ENCODE data around the gene CGB2.
A peak's percentile ranks its signal among the peaks of the same experiment; 100 is the strongest.
"Not testable (repeated sequence)": the region's sequence is repeated elsewhere in the genome, so short reads cannot be mapped to it uniquely, and the experiment has no call there.

CGB2 gene

DNA sequence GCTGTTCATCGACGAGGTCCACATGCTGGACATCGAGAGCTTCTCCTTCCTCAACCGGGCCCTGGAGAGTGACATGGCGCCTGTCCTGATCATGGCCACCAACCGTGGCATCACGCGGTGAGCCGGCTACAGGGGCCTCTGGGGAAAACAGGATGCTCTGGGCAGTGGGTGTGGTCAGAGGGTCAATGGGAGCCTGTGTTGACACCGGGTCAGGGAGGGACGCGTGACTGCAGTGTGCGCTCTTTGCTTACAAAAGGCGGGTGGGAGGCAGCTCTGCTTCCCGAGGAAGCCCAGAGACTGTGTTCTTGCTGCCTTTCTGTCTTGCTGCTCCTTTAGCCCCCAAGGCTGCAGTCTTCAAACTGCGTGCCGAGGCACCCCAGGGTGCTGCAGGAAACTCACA is 20.5 kb upstream of the CGB2 start:
- no peak for DNase-seq

DNA sequence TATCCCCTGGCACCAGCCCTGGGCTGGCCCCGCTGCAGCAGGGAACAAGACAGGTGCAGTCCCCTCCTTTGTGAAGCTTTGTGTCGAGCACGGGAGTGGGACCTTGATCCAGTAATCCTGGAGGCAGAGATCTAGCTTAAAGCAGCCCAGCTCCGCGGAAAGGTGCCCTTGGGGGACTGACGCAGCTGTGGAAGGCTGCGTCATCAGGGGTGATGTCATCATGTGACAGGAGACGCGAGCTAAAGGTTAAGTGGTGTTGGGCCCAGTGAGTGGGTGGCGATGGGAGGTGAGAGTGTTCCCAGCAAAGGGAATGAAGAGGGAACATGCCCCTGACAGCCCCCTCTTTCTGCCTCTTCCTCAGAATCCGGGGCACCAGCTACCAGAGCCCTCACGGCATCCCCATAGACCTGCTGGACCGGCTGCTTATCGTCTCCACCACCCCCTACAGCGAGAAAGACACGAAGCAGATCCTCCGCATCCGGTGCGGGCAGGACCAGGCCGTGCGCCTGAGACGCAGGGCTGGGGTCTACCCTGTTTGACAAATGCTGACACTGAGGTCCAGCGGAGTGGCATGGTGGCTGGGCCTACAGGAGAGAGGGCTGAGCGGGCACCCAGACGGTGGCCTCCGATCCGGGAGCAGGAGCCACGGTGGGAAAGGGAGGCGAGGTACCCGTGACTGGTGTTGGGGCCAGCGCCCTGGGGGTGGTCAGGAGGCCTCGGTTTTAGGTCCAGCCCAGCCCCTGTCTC is 17.4 kb upstream of the CGB2 start:
- no peak for DNase-seq

GRCh38 chr19:49014870-49015255 is 16.8 kb upstream of the CGB2 start:
- DNase-seq = no peak

DNA sequence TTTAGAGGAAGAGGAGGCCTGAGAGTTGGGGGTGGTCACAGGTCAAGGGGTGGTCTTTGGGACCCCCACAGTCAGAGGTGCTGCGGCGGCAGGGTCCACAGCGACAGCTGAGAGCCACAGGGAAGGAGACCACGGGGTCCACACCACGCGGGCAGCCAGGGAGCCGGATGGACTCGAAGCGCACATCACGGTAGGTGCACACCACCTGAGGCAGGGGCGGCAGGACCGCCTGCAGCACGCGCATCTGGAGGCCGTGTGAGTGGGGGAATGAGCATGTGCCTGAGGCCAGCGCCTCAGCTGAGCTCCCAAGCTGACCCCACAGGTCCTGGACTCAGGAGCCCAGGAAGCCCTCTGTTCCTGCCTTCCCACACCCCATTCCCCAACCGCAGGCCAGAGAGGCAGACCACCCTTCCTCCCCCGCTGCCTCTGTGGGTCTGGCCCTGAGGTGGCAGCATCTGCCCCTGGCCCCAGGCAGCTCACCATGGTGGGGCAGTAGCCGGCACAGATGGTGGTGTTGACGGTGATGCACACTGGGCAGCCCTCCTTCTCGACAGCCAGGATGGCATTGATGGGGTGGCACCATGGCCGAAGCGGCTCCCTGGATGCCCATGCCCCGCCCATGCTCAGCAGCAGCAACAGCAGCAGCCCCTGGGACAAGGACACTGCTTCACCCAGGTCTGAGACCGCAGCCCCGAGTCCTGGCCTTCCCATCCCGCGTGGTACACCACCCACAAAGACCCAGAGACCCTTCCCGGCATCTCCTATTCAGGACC is 15.4 kb upstream of the CGB2 start:
- DNase-seq = no peak

DNA sequence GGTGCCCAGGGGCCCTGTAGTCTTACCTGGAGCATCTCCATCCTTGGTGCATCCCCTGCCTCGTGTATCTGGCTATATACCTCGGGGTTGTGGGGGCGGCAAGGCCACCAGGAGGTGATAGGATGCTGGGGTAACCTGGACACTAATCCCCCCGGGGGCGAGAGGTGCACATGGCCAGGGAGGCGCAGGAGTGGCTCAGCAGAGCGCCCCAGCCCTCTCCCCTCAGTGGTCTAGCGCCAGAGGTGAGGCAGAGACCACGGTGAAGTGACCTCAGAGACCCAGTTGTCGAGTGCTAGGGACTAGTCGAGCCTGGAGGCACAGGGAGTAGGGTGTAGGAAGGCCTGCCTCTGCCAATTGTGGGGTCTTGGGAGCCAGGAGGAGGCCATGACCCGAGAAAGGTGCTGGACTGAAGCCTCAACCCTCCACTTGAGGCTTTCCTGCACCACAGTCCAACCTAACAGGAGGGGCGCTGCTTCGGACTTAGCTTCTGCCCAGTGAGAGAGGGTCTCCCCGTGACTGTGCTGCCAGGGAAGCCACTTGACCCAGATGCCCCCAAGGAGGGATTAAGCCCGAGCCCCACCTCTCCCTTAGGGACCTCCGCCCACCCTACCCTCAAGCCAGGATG is 14.5 kb upstream of the CGB2 start, which contains the start of gene LHB:
LHB (minus strand) TSS at position 51 of the 625 bp plus-strand sequence; CDS start at position 41, 10 bp downstream.
- DNase-seq = no peak

- peak; percentile 86 for DNase-seq
These were observed 13.9 kb upstream of the CGB2 start for GRCh38 chr19:49017666-49018351.

- peak; percentile 46 for DNase-seq
These were observed 13.1 kb upstream of the CGB2 start for GRCh38 chr19:49018388-49019241.

DNA sequence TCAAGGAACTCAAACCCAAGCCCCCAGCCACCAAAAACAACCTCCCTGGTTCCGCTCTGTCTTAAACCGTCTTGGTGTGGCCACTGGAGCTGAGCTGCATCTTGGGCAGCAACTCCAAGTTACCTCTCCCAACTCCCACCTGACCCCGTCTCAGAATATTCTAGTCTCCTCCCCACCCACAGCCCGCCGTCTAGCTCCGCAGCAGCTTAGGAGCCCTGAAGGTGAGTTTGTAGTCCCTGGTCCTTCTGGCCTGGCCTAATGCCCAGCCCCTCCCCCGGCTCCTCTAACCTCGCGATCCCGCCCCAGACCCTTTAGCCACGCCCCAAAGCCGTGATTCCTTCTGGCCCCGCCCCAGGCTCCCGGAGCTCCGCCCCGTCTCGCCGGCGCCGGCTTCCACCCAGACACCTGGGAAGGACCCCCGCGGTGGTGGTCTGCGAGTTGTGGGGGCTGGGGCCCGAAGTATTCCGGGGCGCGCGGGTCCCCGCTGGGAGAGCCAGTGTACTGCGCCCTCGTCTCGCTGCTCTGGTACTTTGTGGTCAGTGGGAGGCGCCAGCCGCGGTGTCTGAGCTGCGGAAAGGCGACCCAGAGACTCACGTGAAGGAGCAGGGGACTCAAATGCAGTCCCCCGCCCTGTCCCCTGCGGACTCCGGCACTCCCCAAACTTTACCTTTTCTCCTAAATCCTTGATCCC is 12.3 kb upstream of the CGB2 start:
- DNase-seq = peak; percentile 64

GRCh38 chr19:49020342-49020741 is 11.3 kb upstream of the CGB2 start:
- no peak for DNase-seq

DNA sequence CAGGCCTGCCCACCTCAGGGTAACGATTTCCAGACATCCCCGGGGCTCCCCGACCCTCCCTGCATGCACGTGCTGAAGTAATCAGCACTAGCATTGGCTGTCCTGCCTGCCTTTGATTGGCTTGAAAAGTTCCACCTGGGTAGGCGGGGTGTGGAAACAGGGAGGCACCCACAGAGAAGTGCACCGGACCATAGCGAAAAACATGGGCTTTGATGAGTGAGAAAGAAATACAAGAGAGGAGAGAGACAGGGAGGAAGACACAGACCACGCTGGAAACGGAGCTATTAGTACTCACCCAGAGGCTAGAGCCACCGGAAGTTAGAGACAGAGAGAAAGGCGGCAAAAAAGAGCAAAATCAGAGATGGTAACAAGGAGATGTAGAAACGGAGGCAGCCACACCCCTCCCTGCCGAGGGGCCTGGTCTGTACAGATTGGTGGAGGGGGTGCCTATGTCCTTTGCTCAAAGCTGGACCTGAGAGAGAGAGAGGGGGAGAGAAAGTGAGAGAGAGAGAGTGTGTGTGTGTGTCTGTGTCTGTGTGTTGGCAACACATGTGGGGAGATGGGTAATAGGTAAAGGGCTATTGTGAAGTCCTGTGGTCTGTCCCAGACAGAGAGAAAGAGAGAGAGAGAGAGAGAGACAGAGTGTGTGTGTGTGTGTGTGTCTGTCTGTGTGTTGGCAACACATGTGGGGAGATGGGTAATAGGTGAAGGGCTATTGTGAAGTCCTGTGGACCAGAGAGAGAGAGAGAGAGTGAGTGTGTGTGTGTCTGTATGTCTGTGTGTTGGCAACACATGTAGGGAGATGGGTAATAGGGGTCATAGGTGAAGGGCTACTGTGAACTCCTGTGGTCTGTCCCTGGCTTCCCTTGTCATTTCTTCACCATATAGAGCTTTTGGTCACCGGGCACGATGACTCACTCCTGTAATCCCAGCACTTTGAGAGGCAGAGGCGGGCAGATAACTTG is 10.5 kb upstream of the CGB2 start:
- peak; percentile 18 for DNase-seq

DNA sequence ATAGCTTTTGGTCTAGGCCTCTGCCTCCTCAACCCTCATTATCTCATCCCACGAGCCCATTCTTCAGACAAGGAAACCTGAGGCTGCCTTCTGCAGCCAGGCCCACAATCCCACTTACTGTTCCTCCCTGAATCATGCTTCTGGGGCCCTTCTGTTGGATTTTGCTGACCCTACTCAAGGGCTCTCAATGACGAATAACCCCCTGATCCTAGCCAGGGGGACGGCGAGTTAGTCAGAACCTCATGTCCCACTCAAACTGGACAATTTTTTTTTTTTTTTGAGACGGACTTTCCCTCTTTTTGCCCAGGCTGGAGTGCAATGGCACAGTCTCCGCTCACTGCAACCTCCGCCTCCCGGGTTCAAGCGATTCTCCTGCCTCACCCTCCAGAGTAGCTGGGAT is 9.6 kb upstream of the CGB2 start:
- DNase-seq = no peak

GRCh38 chr19:49024233-49024632 is 7.5 kb upstream of the CGB2 start, which contains the start of gene CGB3:
Gene CGB3 (minus strand): TSS chr19:49024333. CDS start chr19:49023971, 362 bp downstream.
- not testable (repeated sequence) for DNase-seq

DNA sequence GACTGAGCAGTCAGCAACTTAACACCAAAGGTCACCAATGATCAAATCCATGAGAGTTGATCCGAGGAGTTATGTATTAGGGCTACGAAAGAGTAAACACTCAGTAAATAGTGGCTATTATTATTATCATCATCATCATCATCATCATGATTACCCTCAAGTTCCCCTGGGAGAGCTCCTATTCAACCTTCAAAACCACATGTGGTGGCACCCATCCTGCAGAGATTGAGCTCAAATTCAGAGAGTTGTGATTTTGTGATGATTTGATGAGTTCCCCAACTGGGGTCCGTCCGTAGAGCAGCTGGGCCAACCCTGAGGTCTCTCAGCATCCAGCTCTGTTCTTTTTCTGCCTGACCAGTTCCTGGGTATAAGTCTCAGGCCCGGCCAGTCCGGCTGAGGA is 6.6 kb upstream of the CGB2 start:
- DNase-seq = not testable (repeated sequence)

GRCh38 chr19:49025599-49025998 is 6.1 kb upstream of the CGB2 start:
- not testable (repeated sequence) for DNase-seq

- DNase-seq = not testable (repeated sequence)
These were observed 3.0 kb upstream of the CGB2 start for GRCh38 chr19:49028686-49029085.

GRCh38 chr19:49029749-49030148 is 1.9 kb upstream of the CGB2 start:
- not testable (repeated sequence) for DNase-seq

DNA sequence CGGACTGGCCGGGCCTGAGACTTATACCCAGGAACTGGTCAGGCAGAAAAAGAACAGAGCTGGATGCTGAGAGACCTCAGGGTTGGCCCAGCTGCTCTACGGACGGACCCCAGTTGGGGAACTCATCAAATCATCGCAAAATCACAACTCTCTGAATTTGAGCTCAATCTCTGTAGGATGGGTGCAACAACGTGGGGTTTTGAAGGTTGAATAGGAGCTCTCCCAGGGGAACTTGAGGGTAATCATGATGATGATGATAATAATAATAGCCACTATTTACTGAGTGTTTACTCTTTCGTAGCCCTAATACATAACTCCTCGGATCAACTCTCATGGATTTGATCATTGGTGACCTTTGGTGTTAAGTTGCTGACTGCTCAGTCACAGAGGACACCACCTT is 1.4 kb upstream of the CGB2 start:
- DNase-seq = not testable (repeated sequence)

GRCh38 chr19:49036815-49037214 is 5.1 kb downstream of the CGB2 start, which contains the start of gene CGB1:
Gene CGB1 (minus strand): TSS chr19:49036895. CDS start chr19:49036711, 184 bp downstream.
- peak; percentile 68 for DNase-seq

DNA sequence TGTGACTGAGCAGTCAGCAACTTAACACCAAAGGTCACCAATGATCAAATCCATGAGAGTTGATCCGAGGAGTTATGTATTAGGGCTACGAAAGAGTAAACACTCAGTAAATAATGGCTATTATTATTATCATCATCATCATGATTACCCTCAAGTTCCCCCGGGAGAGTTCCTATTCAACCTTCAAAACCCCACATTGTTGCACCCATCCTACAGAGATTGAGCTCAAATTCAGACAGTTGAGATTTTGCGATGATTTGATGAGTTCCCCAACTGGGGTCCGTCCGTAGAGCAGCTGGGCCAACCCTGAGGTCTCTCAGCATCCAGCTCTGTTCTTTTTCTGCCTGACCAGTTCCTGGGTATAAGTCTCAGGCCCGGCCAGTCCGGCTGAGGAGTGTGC is 6.4 kb downstream of the CGB2 start:
- not testable (repeated sequence) for DNase-seq

All from hematopoietic multipotent progenitor cell treated with erythropoietin and hydrocortisone succinate and interleukin-3 and kit ligand, for 4 days (in vitro differentiated cells).